Mammary epithelial cell (primary cell): ENCODE data around the gene ZNF821.

ENCODE experiments used
- CTCF ChIP-seq, 2 donors: IDR thresholded peaks in 1 of 2; conservative IDR thresholded peaks in 1 of 2; 2 replicates each; pipeline ENCODE4 v1.5.1; 2011 to 2012; ENCODE audit warnings: inconsistent platforms in 2 of 2, low read length in 2 of 2, mild to moderate bottlenecking in 2 of 2, control low read depth in 1 of 2, low read depth in 1 of 2; ENCODE audit not compliant: insufficient read depth in 1 of 2; ENCODE audit errors: extremely low read depth in 1 of 2
- EZH2 ChIP-seq: IDR thresholded peaks from 2 replicates; pipeline ENCODE4 v1.6.1; 2012; ENCODE audit warnings: low read length, inconsistent platforms, borderline replicate concordance

- no peak for TF ChIP-seq CTCF (conservative IDR thresholded peaks at IDR 0.05 in 1 of 2, IDR thresholded peaks at IDR 0.05 in 1 of 2; ENCODE audit: extremely low read depth in 1 of 2, insufficient read depth in 1 of 2, low read depth in 1 of 2, low read length in 2 of 2)
- TF ChIP-seq EZH2: no peak
Observed at GRCh38 chr16:71867939-71868338, 16.0 kb downstream of the ZNF821 start.
